Islet of Langerhans (tissue), 1 donor: Measurements from ENCODE around the gene ZNF761.
"Not testable (repeated sequence)": the region's sequence is repeated elsewhere in the genome, so short reads cannot be mapped to it uniquely, and the experiment has no call there.

Source experiments
- FAIRE-seq: peaks from one replicate; lab custom pipeline; 2011; peaks lifted over from hg19 to GRCh38; lab: Jason Lieb, UNC

ZNF761 gene

DNA sequence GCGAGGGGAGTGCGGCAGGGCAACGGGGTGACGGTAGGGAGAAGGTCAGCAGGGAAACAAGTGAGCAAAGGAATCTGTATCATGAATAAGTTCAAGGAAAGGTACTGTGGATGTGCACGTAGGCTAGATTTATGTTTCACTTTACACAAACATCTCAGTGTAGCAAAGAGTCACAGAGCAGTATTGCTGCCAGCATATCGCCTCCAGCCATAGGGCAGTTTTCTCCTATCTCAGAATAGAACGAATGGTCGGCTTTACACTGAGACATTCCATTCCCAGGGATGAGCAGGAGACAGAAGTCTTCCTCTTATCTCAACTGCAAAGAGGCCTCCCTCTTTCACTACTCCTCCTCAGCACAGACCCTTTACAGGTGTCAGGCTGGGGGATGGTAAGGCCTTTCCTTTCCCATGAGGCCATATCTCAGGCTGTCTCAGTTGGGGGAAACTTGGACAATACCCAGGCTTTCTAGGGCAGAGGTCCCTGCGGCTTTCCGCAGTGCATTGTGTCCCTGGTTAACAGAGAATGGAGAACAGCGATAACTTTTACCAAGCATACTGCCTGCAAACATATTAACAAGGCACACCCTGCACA is 28.4 kb downstream of the ZNF761 start:
- not testable (repeated sequence) for FAIRE-seq

DNA sequence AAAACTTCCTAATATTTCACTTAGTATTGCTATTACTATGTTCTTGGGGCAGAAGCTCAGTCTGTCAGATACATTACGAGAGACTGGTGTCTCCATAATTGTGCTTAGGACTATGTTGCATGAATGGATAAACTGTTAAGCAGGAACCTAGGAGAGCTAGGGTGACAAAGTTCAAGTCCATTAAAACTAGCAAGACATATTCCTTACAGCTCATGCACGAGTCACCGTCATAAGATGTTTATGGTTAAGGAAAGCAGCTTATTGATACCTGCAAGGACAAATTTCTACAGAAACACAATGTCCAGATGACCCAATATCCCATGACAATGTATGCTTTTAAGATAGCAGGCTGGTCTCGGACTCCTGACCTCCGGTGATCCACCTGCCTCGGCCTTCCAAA is 30.1 kb downstream of the ZNF761 start:
- FAIRE-seq = no peak

DNA sequence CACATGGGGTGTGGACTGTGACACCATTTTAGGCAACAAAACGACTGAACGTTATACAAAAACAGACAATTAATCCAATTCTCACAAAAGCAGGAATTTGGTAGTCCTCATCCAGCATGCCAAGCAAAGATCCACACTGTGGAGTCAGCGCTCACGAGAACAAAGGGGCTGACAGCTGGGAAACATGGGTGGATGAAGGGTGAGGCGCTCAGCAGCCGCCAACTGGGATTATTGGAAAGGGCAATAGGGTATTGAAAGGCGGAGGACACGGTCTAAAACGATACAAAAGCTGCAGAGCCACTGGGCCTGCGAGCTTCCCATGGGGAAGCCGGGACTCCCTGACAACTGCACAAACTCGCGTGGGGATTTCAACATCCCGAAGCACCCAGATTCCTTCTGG is 31.1 kb downstream of the ZNF761 start:
- no peak for FAIRE-seq

DNA sequence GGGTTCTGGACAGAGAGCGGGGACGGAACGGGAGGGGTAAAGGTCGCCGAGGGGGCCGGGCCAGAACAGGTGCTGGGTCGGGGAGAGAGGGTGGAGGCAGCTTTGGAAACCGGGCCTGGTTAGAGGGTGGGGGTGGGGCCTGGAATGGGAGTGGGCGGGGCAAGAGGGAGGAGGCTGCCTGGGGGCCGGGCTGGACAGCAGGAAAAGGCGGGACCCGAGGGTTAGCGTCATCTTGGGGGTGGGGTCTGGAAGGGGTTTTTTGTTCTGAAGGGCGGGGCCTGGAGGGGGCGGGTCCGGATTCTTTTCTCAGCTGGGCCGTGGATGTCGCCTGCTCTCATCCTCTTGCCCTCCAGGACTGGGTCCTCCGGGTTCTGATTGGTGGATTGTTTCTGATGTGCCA is 31.5 kb downstream of the ZNF761 start:
- FAIRE-seq = no peak

DNA sequence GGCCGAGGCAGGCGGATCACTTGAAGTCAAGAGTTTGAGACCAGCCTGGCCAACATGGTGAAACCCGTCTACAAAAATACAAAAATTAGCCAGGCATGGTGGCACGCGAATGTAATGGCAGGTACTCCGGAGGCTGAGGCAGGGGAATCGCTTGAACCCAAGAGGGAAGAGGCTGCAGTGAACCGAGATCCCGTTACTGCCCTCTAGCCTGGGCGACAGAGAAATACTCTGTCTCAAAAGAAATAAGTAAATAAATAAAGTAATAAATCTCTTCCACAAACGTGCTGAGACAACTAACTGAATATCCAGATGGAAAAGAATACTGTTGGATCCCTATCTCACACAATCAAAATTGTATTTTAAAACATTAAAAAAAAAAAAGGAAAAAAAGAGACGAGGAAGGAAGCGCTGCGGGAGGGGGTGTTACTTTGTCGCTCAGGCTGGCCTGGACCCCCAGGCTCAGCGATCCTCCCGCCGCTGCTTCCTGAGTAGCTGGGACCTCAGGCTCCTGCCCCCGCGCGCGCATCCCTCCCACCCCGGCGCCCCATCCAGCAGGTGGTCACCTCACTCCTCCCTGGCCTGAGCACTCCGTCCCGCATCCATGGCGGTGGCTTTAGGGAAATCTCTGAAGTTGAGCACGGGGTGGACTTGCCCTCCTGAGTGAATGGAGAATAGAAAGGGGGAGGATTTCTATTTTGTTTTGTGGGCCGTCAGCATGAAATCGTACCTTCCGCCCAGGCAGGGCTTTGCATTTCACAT is 35.1 kb downstream of the ZNF761 start:
- no peak for FAIRE-seq

DNA sequence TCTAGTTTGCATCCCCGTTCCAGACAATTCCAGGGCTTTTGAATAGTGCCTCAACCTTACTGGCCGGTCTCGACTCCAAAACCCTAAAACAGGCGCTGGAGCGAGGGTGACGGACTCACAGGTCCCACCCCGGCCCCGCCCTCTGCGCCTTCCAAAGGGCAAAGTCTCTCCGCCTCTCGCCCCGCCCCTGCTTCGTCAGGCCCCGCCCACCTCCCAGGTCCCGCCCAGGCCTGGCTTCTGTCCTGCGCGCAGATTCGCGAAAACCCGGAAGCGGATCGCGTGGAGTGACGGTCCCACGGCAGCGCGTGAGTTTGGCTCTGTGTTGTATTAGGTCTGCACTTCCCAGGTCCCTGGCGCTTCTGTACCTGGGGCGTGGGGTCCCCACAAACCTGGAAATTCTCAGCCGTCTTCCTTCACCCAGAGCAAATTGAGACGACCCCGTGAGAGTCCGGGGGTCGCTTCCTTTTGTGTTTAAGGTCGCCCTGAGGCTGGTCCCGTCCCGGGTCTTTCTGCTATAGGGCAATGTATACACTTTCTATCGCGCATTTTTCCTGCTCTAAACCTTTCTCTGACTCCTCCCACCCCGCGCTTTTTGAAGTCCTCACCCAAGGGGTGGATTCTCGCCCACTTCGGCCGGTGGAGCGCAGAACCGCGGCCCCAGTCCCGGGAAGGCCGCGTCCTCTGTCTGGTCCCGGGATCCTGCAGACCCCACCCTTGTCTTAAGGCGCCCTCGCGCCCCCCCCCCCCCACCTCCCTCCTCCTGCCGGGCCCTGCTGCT is 35.9 kb downstream of the ZNF761 start, which contains the start of gene ZNF813:
Gene ZNF813, plus strand, starts transcription at position 249 of the 778 bp plus-strand sequence. CDS start 16,090 bp downstream, outside the sequence.
- FAIRE-seq = no peak

DNA sequence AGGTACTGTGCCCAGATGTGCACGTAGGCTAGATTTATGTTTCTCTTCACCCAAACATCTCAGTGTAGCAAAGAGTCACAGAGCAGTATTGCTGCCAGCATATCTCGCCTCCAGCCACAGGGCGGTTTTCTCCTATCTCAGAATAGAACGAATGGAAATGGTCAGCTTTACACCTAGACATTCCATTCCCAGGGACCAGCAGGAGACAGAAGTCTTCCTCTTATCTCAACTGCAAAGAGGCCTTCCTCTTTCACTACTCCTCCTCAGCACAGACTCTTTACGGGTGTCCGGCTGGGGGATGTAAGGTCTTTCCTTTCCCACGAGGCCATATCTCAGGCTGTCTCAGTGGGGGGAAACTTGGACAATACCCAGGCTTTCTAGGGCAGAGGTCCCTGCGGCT is 36.8 kb downstream of the ZNF761 start:
- FAIRE-seq = not testable (repeated sequence)

DNA sequence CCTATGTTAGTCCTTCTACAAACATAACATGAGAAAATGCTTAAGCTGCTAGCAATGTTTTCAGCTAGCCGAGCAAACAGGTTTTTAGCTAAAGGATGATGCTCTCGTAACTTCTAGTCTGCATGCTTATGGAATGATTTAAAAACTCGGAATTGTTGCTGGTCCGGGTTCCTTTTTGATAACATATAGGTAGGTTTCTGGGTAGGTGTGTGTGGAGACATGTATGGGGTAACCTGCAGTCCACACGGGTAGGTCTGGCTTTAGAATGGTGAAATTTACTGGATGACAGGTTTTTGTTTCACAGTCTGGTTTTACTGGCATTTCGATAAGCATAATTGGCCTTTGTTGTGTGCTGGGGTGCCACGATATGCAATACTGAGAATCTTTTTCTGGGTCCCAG is 40.1 kb downstream of the ZNF761 start:
- FAIRE-seq = no peak

DNA sequence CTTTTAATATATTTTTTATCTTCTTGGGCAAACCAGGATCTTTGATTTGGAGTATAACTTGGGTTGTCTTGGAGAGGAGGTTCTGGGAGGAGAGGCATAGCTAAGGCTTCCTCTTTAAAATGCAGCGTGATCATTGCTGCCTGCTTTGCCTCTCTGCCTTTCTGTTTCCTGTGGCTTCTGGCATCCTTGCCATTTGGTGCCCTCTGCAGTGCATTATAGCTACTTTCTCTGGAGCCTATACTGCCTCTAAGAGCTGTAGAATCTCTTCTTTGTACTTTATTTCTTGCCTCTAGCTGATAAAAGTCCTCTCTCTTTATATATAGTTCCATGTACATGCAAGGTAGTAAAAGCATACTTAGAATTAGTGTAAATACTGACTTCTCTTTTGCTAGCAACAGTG is 43.0 kb downstream of the ZNF761 start:
- not testable (repeated sequence) for FAIRE-seq

DNA sequence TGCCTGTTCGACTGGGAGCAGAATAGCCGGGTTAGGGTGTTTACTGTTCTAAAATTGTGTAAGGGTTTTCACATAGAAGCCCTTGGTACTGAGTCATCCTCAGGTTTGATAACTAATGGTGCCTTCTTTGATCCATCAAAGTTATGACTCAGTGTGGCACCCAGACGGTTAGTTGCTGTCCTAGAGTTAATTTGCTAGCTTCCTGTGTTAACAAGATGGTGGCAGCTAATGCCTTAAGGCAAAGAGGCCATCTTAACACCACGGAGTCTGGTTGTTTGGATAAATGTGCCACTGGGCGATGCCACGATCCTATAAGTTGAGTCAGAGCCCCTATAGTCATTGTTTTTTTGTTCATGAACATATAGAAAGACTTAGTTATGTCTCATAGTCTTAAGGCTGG is 43.7 kb downstream of the ZNF761 start:
- FAIRE-seq = not testable (repeated sequence)

DNA sequence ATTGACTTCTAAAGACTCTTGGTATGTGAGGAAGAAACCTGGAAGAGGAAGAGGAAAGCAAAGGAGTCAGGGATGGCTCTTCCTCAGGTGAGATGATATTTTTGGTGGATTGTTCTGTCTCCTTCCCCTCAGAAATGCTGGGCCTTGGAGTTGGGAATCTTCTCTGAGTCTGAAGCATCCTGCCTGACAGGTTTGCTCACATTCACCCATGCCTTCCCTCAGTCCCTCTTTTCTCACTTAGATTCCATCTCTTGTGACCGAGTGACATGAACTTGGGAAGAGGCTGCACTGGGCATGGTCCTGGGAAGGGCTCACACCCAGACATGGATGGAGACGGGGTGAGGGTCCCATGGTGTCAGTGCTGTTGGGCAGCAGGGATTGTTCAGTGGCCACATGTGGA is 52.0 kb downstream of the ZNF761 start:
- not testable (repeated sequence) for FAIRE-seq

DNA sequence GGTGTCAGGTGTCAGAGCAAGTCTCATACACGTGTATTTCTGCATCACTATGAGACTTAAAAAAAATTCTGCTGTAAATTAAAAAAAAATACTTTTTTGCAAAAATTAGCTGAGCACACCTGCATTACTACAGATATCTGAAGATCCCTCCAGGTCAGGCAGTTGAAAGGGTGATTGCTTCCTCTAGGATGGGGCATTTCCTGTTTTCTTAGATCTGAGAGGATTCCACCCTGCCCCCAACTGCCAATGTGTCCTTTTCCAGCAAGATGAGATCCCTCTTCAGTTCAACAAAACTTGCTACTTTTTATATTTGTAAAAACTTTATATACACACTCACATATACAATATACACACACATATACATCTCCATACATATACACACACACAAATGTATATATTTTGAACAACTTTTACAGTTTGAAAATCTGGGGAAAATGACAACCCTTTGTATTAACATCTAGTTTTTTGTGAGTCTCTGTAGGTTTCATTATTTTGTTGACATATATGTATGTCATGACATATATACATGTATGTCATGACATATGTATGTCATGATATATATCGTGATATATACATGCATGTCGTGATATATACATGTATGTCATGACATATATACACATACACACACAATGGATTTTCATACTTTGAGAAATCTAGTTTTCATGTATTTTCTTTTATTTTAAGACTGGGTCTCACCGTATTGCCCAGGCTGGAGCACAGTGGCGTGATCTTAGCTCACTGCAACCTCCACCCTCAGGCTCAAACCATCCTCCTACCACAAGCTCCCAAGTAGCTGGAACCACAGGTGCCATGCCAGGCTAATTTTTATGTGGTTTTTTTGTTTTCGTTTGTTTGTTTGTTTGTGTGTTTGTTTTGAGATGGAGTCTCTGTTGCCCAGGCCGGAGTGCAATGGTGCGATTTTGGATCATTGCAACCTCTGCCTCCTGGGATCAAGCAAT is 53.5 kb downstream of the ZNF761 start:
- no peak for FAIRE-seq

DNA sequence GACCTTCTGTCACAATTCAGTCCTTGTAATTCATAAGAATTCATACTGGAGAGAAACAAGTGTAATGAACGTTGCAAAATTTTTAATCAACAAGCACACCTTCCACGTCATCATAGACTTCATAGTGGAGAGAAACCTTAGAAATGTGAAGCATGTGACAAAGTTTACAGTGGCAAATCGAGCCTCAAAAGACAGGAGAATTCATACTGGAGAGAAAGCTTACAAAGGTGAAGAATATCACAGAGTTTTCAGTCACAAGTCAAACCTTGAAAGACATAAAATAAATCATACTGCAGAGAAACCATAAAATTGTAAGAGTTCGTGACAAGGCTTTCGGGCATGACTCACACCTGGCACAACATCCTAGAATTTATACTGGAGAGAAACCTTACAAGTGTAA is 60.4 kb downstream of the ZNF761 start:
- no peak for FAIRE-seq

DNA sequence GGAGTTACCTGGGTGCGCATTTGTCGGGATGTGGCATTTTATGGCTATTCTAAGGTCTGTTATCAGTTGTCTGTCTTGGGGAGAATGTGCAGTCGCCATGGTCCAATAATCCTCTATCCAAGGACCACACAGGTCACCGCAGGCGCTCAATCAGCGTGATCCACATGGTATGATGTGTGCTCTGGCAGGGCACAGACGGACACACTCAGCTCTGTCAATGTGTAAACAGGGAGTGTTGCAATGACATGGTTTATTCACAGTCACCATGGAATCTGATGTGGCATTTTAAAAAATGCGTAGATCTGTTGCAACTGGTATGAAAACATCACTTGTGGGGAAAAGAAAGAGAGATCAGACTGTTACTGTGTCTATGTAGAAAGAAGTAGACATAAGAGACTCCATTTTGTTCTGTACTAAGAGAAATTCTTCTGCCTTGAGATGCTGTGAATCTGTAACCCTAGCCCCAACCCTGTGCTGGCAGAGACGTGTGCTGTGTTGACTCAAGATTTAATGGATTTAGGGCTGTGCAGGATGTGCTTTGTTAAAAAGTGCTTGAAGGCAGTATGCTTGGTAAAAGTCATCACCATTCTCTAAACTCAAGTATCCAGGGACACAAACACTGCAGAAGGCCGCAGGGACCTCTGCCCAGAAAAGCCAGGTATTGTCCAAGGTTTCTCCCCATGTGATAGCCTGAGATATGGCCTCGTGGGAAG is 65.7 kb downstream of the ZNF761 start:
- FAIRE-seq = not testable (repeated sequence)

DNA sequence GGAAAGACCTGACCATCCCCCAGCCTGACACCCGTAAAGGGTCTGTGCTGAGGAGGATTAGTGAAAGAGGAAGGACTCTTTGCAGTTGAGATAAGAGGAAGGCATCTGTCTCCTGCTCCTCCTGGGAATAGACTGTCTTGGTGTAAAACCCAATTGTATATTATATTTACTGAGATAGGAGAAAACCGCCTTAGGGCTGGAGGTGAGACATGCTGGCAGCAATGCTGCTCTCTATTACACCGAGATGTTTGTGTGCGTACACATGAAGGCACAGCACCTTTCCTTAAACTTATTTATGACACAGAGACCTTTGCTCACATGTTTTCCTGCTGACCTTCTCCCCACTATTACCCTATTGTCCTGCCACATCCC is 66.2 kb downstream of the ZNF761 start:
- FAIRE-seq = not testable (repeated sequence)

DNA sequence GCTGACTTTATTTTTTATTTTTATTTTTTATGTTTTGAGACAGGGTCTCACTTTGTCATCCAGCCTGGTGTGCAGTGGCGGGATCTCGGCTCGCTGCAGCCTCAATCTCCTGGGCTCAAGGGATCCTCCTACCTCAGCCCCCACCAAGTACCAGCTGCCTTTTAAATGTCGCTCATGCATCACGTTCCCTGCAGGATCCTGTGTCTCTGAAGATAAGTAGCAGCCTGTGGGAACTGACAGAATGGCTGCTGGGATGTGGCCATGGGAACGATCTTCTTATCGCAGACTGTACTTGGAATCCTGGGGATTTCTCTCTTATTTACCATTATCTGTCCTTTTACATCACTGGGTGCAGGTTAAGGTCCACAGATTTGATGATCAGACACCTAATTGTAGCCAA is 71.4 kb downstream of the ZNF761 start:
- FAIRE-seq = not testable (repeated sequence)

DNA sequence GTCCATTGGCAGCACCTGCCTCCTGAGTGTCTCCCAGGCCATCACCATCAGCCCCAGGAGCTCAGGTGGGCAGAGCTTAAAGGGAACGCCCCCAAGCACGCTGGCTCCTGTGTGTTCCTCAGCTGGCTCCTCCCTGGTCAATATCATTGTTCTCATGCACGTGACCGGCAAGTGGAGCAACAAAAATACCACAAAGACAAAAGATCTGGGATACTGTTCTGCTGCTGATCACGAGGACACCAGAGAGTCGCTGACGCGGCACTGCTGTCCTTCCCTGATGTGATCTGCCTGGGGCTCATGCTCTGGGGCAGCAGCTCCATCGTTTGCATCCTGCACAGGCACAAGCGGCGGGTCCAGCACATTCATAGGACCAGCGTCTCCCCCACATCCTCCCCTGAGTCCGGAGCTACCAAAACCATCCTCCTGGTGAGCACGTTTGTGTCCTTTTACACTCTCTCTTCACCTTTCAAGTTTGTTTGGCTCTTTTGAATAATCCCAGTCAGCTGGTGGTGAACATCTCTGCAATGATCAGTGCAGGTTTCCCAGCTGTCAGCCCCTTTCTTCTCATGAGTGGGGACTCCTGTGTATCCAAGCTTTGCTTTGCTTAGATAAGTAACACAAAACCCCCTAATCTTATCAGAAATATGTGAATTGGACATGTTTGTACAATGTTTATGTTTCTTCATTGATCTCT is 72.0 kb downstream of the ZNF761 start:
- FAIRE-seq = peak; percentile 27

DNA sequence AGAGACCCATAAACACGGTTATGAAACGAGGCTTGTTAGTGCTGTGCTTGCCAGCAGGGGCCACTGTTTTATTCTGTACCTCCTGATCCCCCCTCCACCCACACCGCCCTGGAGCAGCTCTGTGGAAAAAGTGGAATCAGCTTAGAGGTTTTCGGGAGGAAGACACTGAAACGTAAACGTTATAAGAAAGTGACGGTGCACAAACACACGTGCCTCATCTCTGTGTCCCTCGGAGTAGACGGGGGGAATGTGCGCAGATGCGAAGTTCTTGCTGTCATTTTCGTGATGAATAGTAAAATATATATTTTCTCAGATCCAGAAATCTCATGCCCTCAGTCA is 72.5 kb downstream of the ZNF761 start:
- peak; percentile 53 for FAIRE-seq

DNA sequence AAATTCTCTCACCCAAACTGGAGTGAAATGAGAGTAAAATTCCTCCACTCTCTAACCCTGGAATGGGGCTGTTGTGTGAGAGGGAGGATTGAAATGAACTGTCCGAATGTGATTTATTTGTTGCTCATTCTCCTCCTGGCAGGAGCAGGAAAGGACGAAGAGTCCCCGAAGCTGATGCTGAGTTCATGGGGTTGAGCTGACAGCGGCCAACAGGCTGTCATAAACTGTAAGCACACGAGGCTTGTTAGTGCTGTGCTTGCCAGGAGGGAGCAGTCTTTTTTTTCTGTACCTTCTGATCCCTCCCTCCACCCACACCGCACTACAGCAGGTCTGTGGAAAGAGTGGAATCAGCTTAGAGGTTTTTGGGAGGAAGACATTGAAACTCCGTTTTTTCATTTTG is 73.1 kb downstream of the ZNF761 start:
- no peak for FAIRE-seq

DNA sequence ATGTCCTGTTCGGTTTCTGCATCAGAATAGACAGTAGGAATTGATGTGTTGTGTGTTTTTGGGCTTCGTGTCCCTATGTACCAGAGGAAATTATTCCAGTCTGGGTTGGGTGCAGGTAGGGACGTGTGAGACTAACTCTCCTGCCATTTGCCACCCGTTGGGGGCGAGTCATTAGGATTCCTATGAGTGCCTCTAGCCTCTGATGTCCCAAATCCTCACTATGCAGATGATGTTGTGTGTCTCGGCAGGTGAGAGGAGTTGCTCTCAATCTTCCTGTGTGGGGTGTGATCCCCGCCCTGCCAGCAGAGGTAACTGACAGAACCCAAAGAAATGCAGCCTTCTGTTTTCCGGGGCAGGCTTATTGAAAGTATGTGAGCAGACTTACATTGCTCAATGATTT is 74.9 kb downstream of the ZNF761 start:
- FAIRE-seq = no peak
